PFSK-1 (cell line): ENCODE results near the gene PLAC1.

Experiments used
- FOXP2 ChIP-seq: optimal IDR thresholded peaks from 2 replicates; pipeline ENCODE3; 2011; ENCODE audit warnings: borderline replicate concordance, control low read depth, inconsistent platforms; ENCODE audit not compliant: insufficient read depth; ENCODE audit errors: extremely low read length, extremely low read depth
- POLR2AphosphoS5 ChIP-seq: IDR thresholded peaks from 2 replicates; pipeline ENCODE4 v1.6.1; 2012; ENCODE audit warnings: low read depth, mild to moderate bottlenecking, control low read depth, low read length, moderate library complexity
- SIN3A ChIP-seq: IDR thresholded peaks from 2 replicates; pipeline ENCODE4 v1.6.1; 2012; ENCODE audit warnings: mild to moderate bottlenecking, low read length, moderate library complexity, borderline replicate concordance; ENCODE audit not compliant: insufficient read depth
- TAF1 ChIP-seq: IDR thresholded peaks from 2 replicates; pipeline ENCODE4 v1.6.1; 2012; ENCODE audit warnings: low read length, control low read depth, borderline replicate concordance; ENCODE audit not compliant: insufficient read depth
- TF ChIP-seq, protein P1 (sequence below), 2 experiments: IDR thresholded peaks; 2 replicates each; pipeline versions ENCODE4 v1.6.1 to v1.8.0; 2011 to 2012; ENCODE audit warnings: low read depth in 2 of 2, low read length in 2 of 2, control low read depth in 1 of 2, inconsistent platforms in 1 of 2, mild to moderate bottlenecking in 1 of 2, moderate library complexity in 1 of 2; ENCODE audit not compliant: insufficient read depth in 1 of 2

The PLAC1 gene

DNA sequence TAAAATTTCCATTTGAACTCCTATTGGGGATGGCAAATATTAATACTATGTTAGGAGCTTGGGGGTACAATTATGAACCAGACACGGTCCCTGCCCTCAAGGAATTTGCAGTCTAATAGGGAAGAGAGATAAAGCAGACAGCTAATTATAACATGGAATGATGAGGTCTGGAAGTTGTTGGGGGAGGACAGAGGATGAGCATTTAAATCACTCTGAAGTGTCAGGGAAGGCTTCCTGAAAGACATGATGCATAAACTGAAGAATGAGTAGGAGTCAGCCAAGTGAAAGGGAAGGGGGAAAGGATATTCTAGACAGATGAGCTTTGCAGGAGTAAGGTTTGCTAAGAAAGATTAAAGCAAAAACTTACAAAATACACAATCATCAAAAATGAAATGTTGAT, 15.9 kb downstream of the PLAC1 start:
- TF ChIP-seq, protein P1, sequence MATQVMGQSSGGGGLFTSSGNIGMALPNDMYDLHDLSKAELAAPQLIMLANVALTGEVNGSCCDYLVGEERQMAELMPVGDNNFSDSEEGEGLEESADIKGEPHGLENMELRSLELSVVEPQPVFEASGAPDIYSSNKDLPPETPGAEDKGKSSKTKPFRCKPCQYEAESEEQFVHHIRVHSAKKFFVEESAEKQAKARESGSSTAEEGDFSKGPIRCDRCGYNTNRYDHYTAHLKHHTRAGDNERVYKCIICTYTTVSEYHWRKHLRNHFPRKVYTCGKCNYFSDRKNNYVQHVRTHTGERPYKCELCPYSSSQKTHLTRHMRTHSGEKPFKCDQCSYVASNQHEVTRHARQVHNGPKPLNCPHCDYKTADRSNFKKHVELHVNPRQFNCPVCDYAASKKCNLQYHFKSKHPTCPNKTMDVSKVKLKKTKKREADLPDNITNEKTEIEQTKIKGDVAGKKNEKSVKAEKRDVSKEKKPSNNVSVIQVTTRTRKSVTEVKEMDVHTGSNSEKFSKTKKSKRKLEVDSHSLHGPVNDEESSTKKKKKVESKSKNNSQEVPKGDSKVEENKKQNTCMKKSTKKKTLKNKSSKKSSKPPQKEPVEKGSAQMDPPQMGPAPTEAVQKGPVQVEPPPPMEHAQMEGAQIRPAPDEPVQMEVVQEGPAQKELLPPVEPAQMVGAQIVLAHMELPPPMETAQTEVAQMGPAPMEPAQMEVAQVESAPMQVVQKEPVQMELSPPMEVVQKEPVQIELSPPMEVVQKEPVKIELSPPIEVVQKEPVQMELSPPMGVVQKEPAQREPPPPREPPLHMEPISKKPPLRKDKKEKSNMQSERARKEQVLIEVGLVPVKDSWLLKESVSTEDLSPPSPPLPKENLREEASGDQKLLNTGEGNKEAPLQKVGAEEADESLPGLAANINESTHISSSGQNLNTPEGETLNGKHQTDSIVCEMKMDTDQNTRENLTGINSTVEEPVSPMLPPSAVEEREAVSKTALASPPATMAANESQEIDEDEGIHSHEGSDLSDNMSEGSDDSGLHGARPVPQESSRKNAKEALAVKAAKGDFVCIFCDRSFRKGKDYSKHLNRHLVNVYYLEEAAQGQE (IDR thresholded peaks at IDR 0.05; ENCODE audit: insufficient read depth in 1 of 2, low read depth in 2 of 2, low read length in 2 of 2): no peak
- TF ChIP-seq TAF1 (no peak), SIN3A (no peak), FOXP2 (no peak), POLR2AphosphoS5 (no peak)

- TF ChIP-seq POLR2AphosphoS5 (no peak), SIN3A (no peak), TAF1 (no peak), FOXP2 (no peak)
- TF ChIP-seq, protein P1 (IDR thresholded peaks at IDR 0.05; ENCODE audit: insufficient read depth in 1 of 2, low read depth in 2 of 2, low read length in 2 of 2): no peak
Measured at GRCh38 chrX:134641346-134641745, 16.9 kb downstream of the PLAC1 start.

DNA sequence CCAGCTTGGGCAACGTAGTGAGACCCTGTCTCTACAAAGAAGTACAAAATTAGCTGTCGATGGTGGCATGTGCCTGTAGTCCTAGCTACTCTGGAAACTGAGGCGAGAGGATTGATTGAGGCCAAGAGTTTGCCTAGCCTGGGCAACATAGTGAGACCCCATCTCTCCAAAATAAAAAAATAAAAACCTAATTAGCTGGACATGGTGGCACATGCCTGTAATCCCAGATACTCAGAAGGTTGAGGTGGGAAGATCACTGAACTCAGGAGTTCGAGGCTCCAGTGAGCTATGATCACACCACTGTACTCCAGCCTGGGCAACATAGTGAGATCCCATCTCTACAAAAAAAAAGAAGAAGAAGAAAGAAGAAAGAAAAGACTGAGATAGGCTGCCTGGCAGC, 17.4 kb downstream of the PLAC1 start:
- TF ChIP-seq SIN3A: no peak
- TF ChIP-seq POLR2AphosphoS5: no peak
- TF ChIP-seq, protein P1 (IDR thresholded peaks at IDR 0.05; ENCODE audit: insufficient read depth in 1 of 2, low read depth in 2 of 2, low read length in 2 of 2): no peak
- TF ChIP-seq TAF1: no peak
- no peak for TF ChIP-seq FOXP2

DNA sequence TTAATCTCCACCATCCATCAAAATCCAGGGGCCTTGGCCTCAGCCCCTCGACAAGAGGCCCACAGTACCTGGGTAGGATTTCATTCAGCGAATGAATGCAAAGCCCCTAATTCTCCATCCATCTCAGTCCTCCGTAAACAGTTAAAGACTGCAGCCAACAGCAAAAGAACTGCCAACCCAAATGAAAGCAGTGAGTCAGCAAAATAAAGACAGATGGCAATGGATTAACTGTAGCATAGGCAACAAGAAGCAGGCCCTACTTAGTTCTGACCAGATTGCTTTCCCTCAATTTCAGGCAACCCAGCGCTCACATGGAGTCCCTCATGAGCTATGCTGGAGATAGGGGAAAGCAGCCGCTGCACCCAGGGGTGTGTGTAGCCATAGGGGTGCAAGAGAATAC, 21.4 kb downstream of the PLAC1 start:
- TF ChIP-seq, protein P1 (IDR thresholded peaks at IDR 0.05; ENCODE audit: insufficient read depth in 1 of 2, low read depth in 2 of 2, low read length in 2 of 2): no peak
- TF ChIP-seq TAF1: no peak
- TF ChIP-seq FOXP2: no peak
- TF ChIP-seq SIN3A: no peak

DNA sequence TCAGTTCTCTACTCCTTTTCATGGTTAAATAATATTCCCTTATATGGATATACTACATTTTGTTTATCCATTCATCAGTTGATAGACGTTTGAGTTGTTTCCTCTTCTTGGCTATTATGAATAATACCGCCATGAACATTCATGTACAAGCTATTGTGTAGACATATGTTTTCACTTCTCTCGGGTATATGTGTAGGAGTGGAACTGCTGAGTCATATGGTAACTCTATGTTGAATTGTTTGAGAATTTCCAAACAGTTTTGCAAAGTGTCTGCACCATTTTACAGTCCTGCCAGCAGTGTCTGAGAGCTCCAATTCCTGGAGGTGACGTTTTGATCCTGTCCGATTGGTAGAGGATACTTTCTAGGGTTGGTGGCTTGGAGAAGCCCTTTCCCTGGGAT, 23.6 kb downstream of the PLAC1 start:
- TF ChIP-seq TAF1 (no peak), FOXP2 (no peak), POLR2AphosphoS5 (no peak), SIN3A (no peak)
- TF ChIP-seq, protein P1 (IDR thresholded peaks at IDR 0.05; ENCODE audit: insufficient read depth in 1 of 2, low read depth in 2 of 2, low read length in 2 of 2): no peak
